Lung (tissue), 12 donors: Measurements from ENCODE around the gene DSP. TPM values are rescaled to one million over a fixed set of nuclear protein-coding genes. Genes with fewer than 3 reads are reported as not detected.

Experiments used
- ATAC-seq: fragments of 200-7000 bp; cut with Tn5 transposase; one replicate; pipeline ENCODE4 v1.9.1; 2020; ENCODE audit warnings: moderate number of reproducible peaks; ENCODE audit not compliant: insufficient read depth, low FRiP score
- DNase-seq, 3 donors: peaks; one replicate each; pipeline ENCODE4 v3.0.0-alpha.2; 2013 to 2017
- H3K27ac ChIP-seq, 2 donors: one replicate each; pipeline ENCODE4 v1.5.1; 2013; ENCODE audit warnings: mild to moderate bottlenecking in 2 of 2, moderate library complexity in 2 of 2, control low read depth in 1 of 2, inconsistent platforms in 1 of 2, low read depth in 1 of 2, low read length in 1 of 2
- H3K27me3 ChIP-seq, 3 donors: one replicate each; pipeline ENCODE4 v1.5.1; 2013; ENCODE audit warnings: low read length in 2 of 3; ENCODE audit not compliant: control insufficient read depth in 3 of 3, insufficient read depth in 3 of 3
- H3K36me3 ChIP-seq, 4 donors: one replicate each; pipeline ENCODE4 v1.5.1; 2013; ENCODE audit warnings: low read length in 4 of 4, mild to moderate bottlenecking in 1 of 4, moderate library complexity in 1 of 4; ENCODE audit not compliant: control insufficient read depth in 4 of 4, insufficient read depth in 4 of 4
- H3K4me1 ChIP-seq, 5 donors: one replicate each; pipeline ENCODE4 v1.5.1; 2013; ENCODE audit warnings: low read length in 5 of 5, mild to moderate bottlenecking in 2 of 5, moderate library complexity in 1 of 5; ENCODE audit not compliant: control insufficient read depth in 5 of 5, insufficient read depth in 5 of 5
- H3K4me3 ChIP-seq: one replicate; pipeline ENCODE4 v1.5.1; 2013; ENCODE audit warnings: mild to moderate bottlenecking, control low read depth, moderate library complexity
- H3K9ac ChIP-seq, 2 donors: one replicate each; pipeline ENCODE4 v1.5.1; 2013; ENCODE audit warnings: low read length in 2 of 2, control low read depth in 1 of 2; ENCODE audit not compliant: insufficient read depth in 1 of 2
- H3K9me3 ChIP-seq, 4 donors: one replicate each; pipeline ENCODE4 v1.5.1; 2013; ENCODE audit warnings: low read length in 3 of 4, mild to moderate bottlenecking in 1 of 4, moderate library complexity in 1 of 4; ENCODE audit not compliant: control insufficient read depth in 4 of 4, insufficient read depth in 3 of 4
- CTCF ChIP-seq: IDR thresholded peaks from 2 replicates; pipeline ENCODE4 v1.5.1; 2012; ENCODE audit warnings: mild to moderate bottlenecking; ENCODE audit errors: control extremely low read depth, extremely low read depth
- WGBS, 2 donors: extraction: QIAGEN DNeasy Blood & Tissue Kit; methylation state at CpG; one replicate each; pipeline ENCODE4 v1.1.7; 2013; 5-methylcytosine and 5-hydroxymethylcytosine counted together
- polyA plus RNA-seq, 2 donors: library from polyadenylated mRNA; stranded (reverse); fragments of 200-250 nt; gene quantifications; one replicate each; pipeline ENCODE4 v1.2.1, GENCODE V29; 2013
- total RNA-seq, 2 donors: library from RNA; depleted of rRNA in 1 of 2; stranded (reverse); fragments of >200 nt in 1 of 2; gene quantifications; one replicate each; pipeline ENCODE4 v1.2.1, GENCODE V29; 2014 to 2021
- donor health status: control.
- donor health status: control.
- donor health status: Bipolar disorder and iron deficiency.
- donor health status: healthy.
- donor health status: DM: yes; HTN: yes; CAD: no.

The DSP gene
- total and polyA plus RNA-seq, 4 donors = 2.9 to 73.2 (median 19.4) TPM

GRCh38 chr6:7538484-7538883 lies 3.0 kb upstream of the DSP start:
- H3K27me3 ChIP-seq = peaks cover 8 to 44% (median 14%) of the 10 kb centered on the region in 3 donors
- WGBS, 2 donors = 56 to 60% methylated on average over 5 of the region's 5 CpGs

GRCh38 chr6:7540595-7540994 lies 876 bp upstream of the DSP start:
- no peak for TF ChIP-seq CTCF

More at GRCh38 chr6:7538484-7538883, 3.0 kb upstream of the DSP start:
- Histone ChIP-seq H3K27ac (peak overlapping the region in 1 of 2 donors; percentile 13), H3K9me3 (peaks cover 0 to 3% (median 0%) of the 10 kb centered on the region in 4 donors), H3K9ac (no peak overlapping the region), H3K4me1 (peaks cover 0 to 13% (median 5%) of the 10 kb centered on the region in 5 donors), H3K4me3 (no peak overlapping the region), H3K36me3 (no peaks in the 10 kb centered on the region)
- ATAC-seq (no peak), DNase-seq (no peak)
- no peak for TF ChIP-seq CTCF

GRCh38 chr6:7542065-7542873 lies 798 bp downstream of the DSP start:
- Histone ChIP-seq H3K9me3 (peaks cover 0 to 3% (median 0%) of the 10 kb centered on the region in 4 donors), H3K4me1 (peaks cover 0 to 14% (median 9%) of the 10 kb centered on the region in 5 donors), H3K4me3 (peak overlapping the region; percentile 33), H3K27ac (peak overlapping the region; percentile 56 to 94), H3K27me3 (peaks cover 8 to 50% (median 27%) of the 10 kb centered on the region in 3 donors), H3K9ac (peak overlapping the region; percentile 5 to 57), H3K36me3 (no peaks in the 10 kb centered on the region)
- TF ChIP-seq CTCF = no peak
- 0 to 1% methylated on average over 63 to 80 of the region's 80 CpGs for WGBS, 2 donors
- DNase-seq = peak; percentile 38 to 54 (median 53)
- peak; percentile 2 for ATAC-seq

More at GRCh38 chr6:7540595-7540994, 876 bp upstream of the DSP start:
- Histone ChIP-seq H3K27ac (peak overlapping the region in 1 of 2 donors; percentile 94), H3K27me3 (peaks cover 8 to 48% (median 22%) of the 10 kb centered on the region in 3 donors), H3K9me3 (peaks cover 0 to 3% (median 0%) of the 10 kb centered on the region in 4 donors), H3K36me3 (no peaks in the 10 kb centered on the region), H3K9ac (no peak overlapping the region), H3K4me3 (no peak overlapping the region), H3K4me1 (peaks cover 0 to 13% (median 9%) of the 10 kb centered on the region in 5 donors)
- DNase-seq = peak in 2 of 3 donors; percentile 42 to 50
- WGBS, 2 donors = 16 to 27% methylated on average over 17 of the region's 17 CpGs
- no peak for ATAC-seq
